Measurements from ENCODE around the gene STIMATE. TPM values are rescaled to one million over a fixed set of nuclear protein-coding genes. Genes with fewer than 3 reads are reported as not detected.

Gene STIMATE
- total and polyA plus RNA-seq, 2 experiments from 2014 or later, result 11.2 to 23.6 TPM

- H3F3A ChIP-seq (replicated peaks; ENCODE audit: low read depth), result no peaks in the 10 kb centered on the region
- H3K79me2 ChIP-seq (replicated peaks; ENCODE audit: insufficient read depth), result no peaks in the 10 kb centered on the region
- no peak overlapping the region for H3K27ac Mint-ChIP-seq
- no peak overlapping the region for H2AFZ ChIP-seq
- no peaks in the 10 kb centered on the region for H3K27me3 ChIP-seq (ENCODE audit: insufficient read depth)
- no peaks in the 10 kb centered on the region for H3K4me1 Mint-ChIP-seq
- H3K4me1 ChIP-seq (ENCODE audit: insufficient read depth), result no peaks in the 10 kb centered on the region
- no peaks in the 10 kb centered on the region for H3K9me2 ChIP-seq (ENCODE audit: insufficient read depth)
- H3K36me3 ChIP-seq (ENCODE audit: insufficient read depth), result no peaks in the 10 kb centered on the region
- TF ChIP-seq REST (IDR thresholded peaks at IDR 0.05; ENCODE audit: unreplicated experiment) (peak; percentile 67), ETS1 (IDR thresholded peaks at IDR 0.05) (no peak), NANOG (IDR thresholded peaks at IDR 0.05; ENCODE audit: borderline replicate concordance) (no peak)
- H3K27ac ChIP-seq (ENCODE audit: low read depth), result no peak overlapping the region
- no peak overlapping the region for H3K4me3 Mint-ChIP-seq
- ATAC-seq (peak; percentile 42), DNase-seq (ENCODE audit: low spot score) (peak; percentile 69)
- no peak overlapping the region for H3K4me3 ChIP-seq
- H3K27me3 Mint-ChIP-seq (ENCODE audit: insufficient read depth, low read depth, poor library complexity), result no peaks in the 10 kb centered on the region
- H3K4me2 ChIP-seq, result no peak overlapping the region
- peaks cover 12% of the 10 kb centered on the region for H3K36me3 Mint-ChIP-seq (ENCODE audit: low read depth)
- H4K20me1 ChIP-seq (replicated peaks; ENCODE audit: insufficient read depth), result peaks cover 7% of the 10 kb centered on the region; the same call in 1 of the 2 replicates
- H3K9me3 Mint-ChIP-seq, result no peaks in the 10 kb centered on the region
Observed at GRCh38 chr3:52854013-52854412, 43.3 kb downstream of the STIMATE start.

- Histone ChIP-seq H3K79me2 (replicated peaks; ENCODE audit: insufficient read depth) (no peaks in the 10 kb centered on the region), H3K9me2 (ENCODE audit: insufficient read depth) (no peaks in the 10 kb centered on the region), H3K27ac (ENCODE audit: low read depth) (no peak overlapping the region), H3K36me3 (ENCODE audit: insufficient read depth) (0 out of 2 replicates have a peak, but pooled peaks cover 1% of the 10 kb centered on the region), H2AFZ (no peak overlapping the region), H3K4me3 (no peak overlapping the region), H4K20me1 (replicated peaks; ENCODE audit: insufficient read depth) (peaks cover 4% of the 10 kb centered on the region; the same call in 1 of the 2 replicates), H3F3A (replicated peaks; ENCODE audit: low read depth) (no peaks in the 10 kb centered on the region), H3K27me3 (ENCODE audit: insufficient read depth) (no peaks in the 10 kb centered on the region), H3K4me1 (ENCODE audit: insufficient read depth) (0 out of 2 replicates have a peak, but pooled peaks cover 4% of the 10 kb centered on the region), H3K4me2 (no peak overlapping the region)
- no peak for DNase-seq (ENCODE audit: low spot score)
- Mint-ChIP-seq H3K27ac (no peak overlapping the region), H3K4me1 (peaks cover 2% of the 10 kb centered on the region; the same call in 2 of the 3 replicates), H3K27me3 (ENCODE audit: insufficient read depth, low read depth, poor library complexity) (no peaks in the 10 kb centered on the region), H3K36me3 (ENCODE audit: low read depth) (peaks cover 28% of the 10 kb centered on the region), H3K9me3 (no peaks in the 10 kb centered on the region), H3K4me3 (no peak overlapping the region)
- TF ChIP-seq CTCF (conservative IDR thresholded peaks at IDR 0.05; ENCODE audit: low read depth in 2 of 2) (no peak), CREB1 (CRISPR knock-in tag; IDR thresholded peaks at IDR 0.05; ENCODE audit: low read depth) (no peak), ETS1 (IDR thresholded peaks at IDR 0.05) (no peak), EZH2phosphoT487 (IDR thresholded peaks at IDR 0.05; ENCODE audit: unreplicated experiment) (no peak), JUNB (IDR thresholded peaks at IDR 0.05; ENCODE audit: unreplicated experiment) (no peak), STAT1 (IDR thresholded peaks at IDR 0.05; ENCODE audit: unreplicated experiment) (no peak), EZH2 (IDR thresholded peaks at IDR 0.05; ENCODE audit: low read depth, unreplicated experiment) (no peak), ZNF114 (CRISPR knock-in tag; IDR thresholded peaks at IDR 0.05) (no peak)
- no peak for ATAC-seq
Observed at GRCh38 chr3:52852419-52852818, 44.9 kb downstream of the STIMATE start.

Data from GM23338 (cell line).